Loucy (cell line): Measurements from ENCODE around the gene UBE4B.
"Not testable (repeated sequence)": the region's sequence is repeated elsewhere in the genome, so short reads cannot be mapped to it uniquely, and the experiment has no call there.

ENCODE experiments used
- H2AFZ ChIP-seq: fragments of 200-600 bp; sonication (generic); 2 replicates; pipeline ENCODE4 v1.6.0; 2016; ENCODE audit warnings: antibody characterized with exemption, mild to moderate bottlenecking, low read length, moderate library complexity
- H3F3A ChIP-seq: fragments of 200-600 bp; 2 replicates; pipeline ENCODE4 v1.6.0; 2016; ENCODE audit warnings: antibody characterized with exemption, low read depth, mild to moderate bottlenecking
- H3K27me3 ChIP-seq: fragments of 200-600 bp; sonication (generic); 2 replicates; pipeline ENCODE4 v1.6.1; 2014; ENCODE audit warnings: low read length, mild to moderate bottlenecking; ENCODE audit not compliant: insufficient read depth, poor library complexity, severe bottlenecking
- H3K36me3 ChIP-seq: fragments of 200-600 bp; sonication (generic); 2 replicates; pipeline ENCODE4 v1.6.1; 2016; ENCODE audit warnings: low read length; ENCODE audit not compliant: insufficient read depth
- H3K4me1 ChIP-seq: fragments of 200-600 bp; sonication (generic); 2 replicates; pipeline ENCODE4 v1.5.1; 2014; ENCODE audit warnings: low read length, mild to moderate bottlenecking; ENCODE audit not compliant: insufficient read depth, poor library complexity, severe bottlenecking
- H3K4me2 ChIP-seq: fragments of 200-600 bp; sonication (generic); 2 replicates; pipeline ENCODE4 v1.6.0; 2014; ENCODE audit warnings: antibody characterized with exemption, low read length, low read depth, mild to moderate bottlenecking; ENCODE audit not compliant: poor library complexity, severe bottlenecking
- H3K4me3 ChIP-seq: fragments of 200-600 bp; sonication (generic); 2 replicates; pipeline ENCODE4 v1.5.1; 2014; ENCODE audit warnings: low read length, mild to moderate bottlenecking, mixed read lengths; ENCODE audit not compliant: poor library complexity, severe bottlenecking
- H3K79me2 ChIP-seq: fragments of 200-600 bp; sonication (generic); 2 replicates; pipeline ENCODE4 v1.6.1; 2014; ENCODE audit warnings: low read length; ENCODE audit not compliant: insufficient read depth
- H3K9ac ChIP-seq: fragments of 200-600 bp; sonication (generic); 2 replicates; pipeline ENCODE4 v1.6.0; 2014; ENCODE audit warnings: mild to moderate bottlenecking, low read depth, low read length, moderate library complexity; ENCODE audit not compliant: poor library complexity, severe bottlenecking
- H3K9me2 ChIP-seq: fragments of 200-600 bp; sonication (generic); replicated peaks from 2 replicates; pipeline ENCODE4 v1.6.1; 2016; ENCODE audit warnings: low read depth, low read length, mixed read lengths
- H3K9me3 ChIP-seq: fragments of 200-600 bp; sonication (generic); 2 replicates; pipeline ENCODE4 v1.6.1; 2014; ENCODE audit warnings: mild to moderate bottlenecking, antibody characterized with exemption, low read length, low read depth; ENCODE audit not compliant: insufficient read depth
- H4K20me1 ChIP-seq: fragments of 200-600 bp; sonication (generic); 2 replicates; pipeline ENCODE4 v1.6.0; 2014; ENCODE audit warnings: antibody characterized with exemption, low read length, mild to moderate bottlenecking; ENCODE audit not compliant: insufficient read depth, poor library complexity, severe bottlenecking
- CTCF ChIP-seq: fragments of 200-600 bp; sonication (generic); conservative IDR thresholded peaks from 2 replicates; pipeline ENCODE4 v1.5.1; 2014; ENCODE audit warnings: mild to moderate bottlenecking, antibody characterized with exemption, low read length
- EZH2phosphoT487 ChIP-seq: fragments of 200-600 bp; IDR thresholded peaks from 2 replicates; pipeline ENCODE4 v1.6.1; 2018; ENCODE audit warnings: antibody characterized with exemption, mild to moderate bottlenecking, moderate library complexity, borderline replicate concordance

The UBE4B gene

GRCh38 chr1:9993561-9994075 is 39.1 kb upstream of the UBE4B start:
- Histone ChIP-seq H3K9me3 (no peaks in the 10 kb centered on the region), H2AFZ (no peak overlapping the region), H3K4me3 (no peak overlapping the region), H3K4me1 (no peaks in the 10 kb centered on the region), H3K4me2 (no peak overlapping the region), H3K79me2 (no peaks in the 10 kb centered on the region), H4K20me1 (no peaks in the 10 kb centered on the region), H3K36me3 (no peaks in the 10 kb centered on the region), H3K9ac (no peak overlapping the region), H3K9me2 (no peaks in the 10 kb centered on the region), H3K27me3 (no peaks in the 10 kb centered on the region), H3F3A (no peaks in the 10 kb centered on the region)
- TF ChIP-seq EZH2phosphoT487 (no peak), CTCF (no peak)

- Histone ChIP-seq H3K27me3 (no peaks in the 10 kb centered on the region), H4K20me1 (no peaks in the 10 kb centered on the region), H3K9ac (no peak within 1 kb of the TSS), H3K36me3 (no peaks in the 10 kb centered on the region), H3K4me3 (no peak within 1 kb of the TSS), H3K9me2 (no peaks in the 10 kb centered on the region), H2AFZ (no peak within 1 kb of the TSS), H3K79me2 (no peaks in the 10 kb centered on the region), H3F3A (no peaks in the 10 kb centered on the region), H3K4me1 (no peaks in the 10 kb centered on the region), H3K9me3 (no peaks in the 10 kb centered on the region), H3K4me2 (no peak within 1 kb of the TSS)
- TF ChIP-seq EZH2phosphoT487, result no peak
- no peak for TF ChIP-seq CTCF
Observed at GRCh38 chr1:9996624-9997582, 35.9 kb upstream of the UBE4B start, which contains the start of gene RBP7. Gene RBP7, plus strand, starts transcription at chr1:9997228. Its CDS starts 31 bp downstream, at chr1:9997259.

GRCh38 chr1:10001016-10001665 is 31.6 kb upstream of the UBE4B start:
- Histone ChIP-seq H3K27me3 (no peaks in the 10 kb centered on the region), H3K9me3 (no peaks in the 10 kb centered on the region), H3K4me3 (no peak overlapping the region), H3K9me2 (no peaks in the 10 kb centered on the region), H3F3A (no peaks in the 10 kb centered on the region), H3K36me3 (no peaks in the 10 kb centered on the region), H3K79me2 (no peaks in the 10 kb centered on the region), H2AFZ (no peak overlapping the region), H4K20me1 (no peaks in the 10 kb centered on the region), H3K9ac (no peak overlapping the region), H3K4me1 (no peaks in the 10 kb centered on the region), H3K4me2 (no peak overlapping the region)
- TF ChIP-seq EZH2phosphoT487 (no peak), CTCF (no peak)

GRCh38 chr1:10005248-10005647 is 27.5 kb upstream of the UBE4B start:
- H3K4me2 ChIP-seq, H3K4me3 ChIP-seq, H4K20me1 ChIP-seq, H3K9me2 ChIP-seq, H3K79me2 ChIP-seq, H3F3A ChIP-seq, H3K4me1 ChIP-seq, H2AFZ ChIP-seq, H3K9ac ChIP-seq, H3K9me3 ChIP-seq, H3K27me3 ChIP-seq, H3K36me3 ChIP-seq: not testable (repeated sequence)
